ENCODE data around the gene DLX4.

Gene DLX4

DNA sequence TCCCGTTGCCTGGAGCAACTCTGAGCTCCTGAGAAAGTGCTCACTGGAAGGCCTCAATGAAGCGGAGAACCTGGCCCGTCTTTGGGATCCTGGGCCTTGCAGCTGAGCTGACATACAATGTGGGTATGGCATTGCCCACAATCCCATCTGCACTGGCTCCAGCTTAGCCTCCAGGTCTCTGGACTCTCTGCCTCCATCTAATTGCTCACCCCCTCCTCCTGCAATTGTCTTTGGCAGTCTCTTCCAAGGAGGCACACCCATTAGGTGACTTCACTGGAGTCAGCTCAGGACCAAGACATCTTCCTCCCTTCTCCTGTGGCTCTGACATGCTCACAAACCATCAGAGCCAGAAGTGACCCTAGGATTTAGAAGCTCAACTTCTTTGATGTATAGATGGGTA is 1.5 kb downstream of the DLX4 start:
- no peak for DNase-seq

- DNase-seq, result no peak
These were observed 2.3 kb downstream of the DLX4 start for GRCh38 chr17:49971199-49971847.

GRCh38 chr17:49971848-49972485 is 3.0 kb downstream of the DLX4 start:
- DNase-seq, result no peak

DNA sequence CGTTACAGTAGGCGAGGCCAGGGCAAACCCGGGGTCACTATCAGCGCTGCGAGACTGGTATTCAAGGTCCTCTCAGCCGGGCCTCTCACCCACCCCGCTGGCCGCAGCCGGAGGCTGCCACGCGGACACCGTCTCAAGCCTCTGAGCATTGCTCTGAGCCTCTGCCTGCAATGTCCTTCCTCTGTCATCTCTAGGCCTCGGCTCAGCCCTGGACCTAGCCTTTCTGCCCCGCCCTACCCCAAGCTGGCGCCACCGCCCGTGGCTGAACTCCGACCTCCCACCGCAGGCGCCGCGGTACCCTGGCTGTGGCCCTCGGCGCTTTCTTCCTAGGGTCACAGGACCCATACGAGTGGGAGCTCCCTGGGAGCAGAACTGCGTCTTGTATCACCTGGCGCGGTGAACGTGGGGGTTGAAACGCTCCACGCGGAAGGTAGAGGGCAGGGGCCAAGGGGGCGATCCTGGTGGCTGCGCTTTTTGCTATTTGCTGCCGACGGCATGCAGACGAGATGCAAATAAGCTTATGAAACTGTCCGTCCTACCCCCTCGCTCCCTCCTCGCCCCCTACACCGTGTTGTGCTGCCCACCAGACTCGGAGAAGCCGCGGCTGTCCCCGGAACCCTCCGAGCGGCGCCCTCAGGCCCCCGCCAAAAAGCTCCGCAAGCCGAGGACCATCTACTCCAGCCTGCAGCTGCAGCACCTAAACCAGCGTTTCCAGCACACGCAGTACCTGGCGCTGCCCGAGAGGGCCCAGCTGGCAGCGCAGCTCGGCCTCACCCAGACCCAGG is 3.7 kb downstream of the DLX4 start:
- no peak for DNase-seq

- DNase-seq, result no peak
These were observed 4.3 kb downstream of the DLX4 start for GRCh38 chr17:49973271-49973615.

GRCh38 chr17:49975531-49975930 is 6.5 kb downstream of the DLX4 start:
- no peak for DNase-seq

DNA sequence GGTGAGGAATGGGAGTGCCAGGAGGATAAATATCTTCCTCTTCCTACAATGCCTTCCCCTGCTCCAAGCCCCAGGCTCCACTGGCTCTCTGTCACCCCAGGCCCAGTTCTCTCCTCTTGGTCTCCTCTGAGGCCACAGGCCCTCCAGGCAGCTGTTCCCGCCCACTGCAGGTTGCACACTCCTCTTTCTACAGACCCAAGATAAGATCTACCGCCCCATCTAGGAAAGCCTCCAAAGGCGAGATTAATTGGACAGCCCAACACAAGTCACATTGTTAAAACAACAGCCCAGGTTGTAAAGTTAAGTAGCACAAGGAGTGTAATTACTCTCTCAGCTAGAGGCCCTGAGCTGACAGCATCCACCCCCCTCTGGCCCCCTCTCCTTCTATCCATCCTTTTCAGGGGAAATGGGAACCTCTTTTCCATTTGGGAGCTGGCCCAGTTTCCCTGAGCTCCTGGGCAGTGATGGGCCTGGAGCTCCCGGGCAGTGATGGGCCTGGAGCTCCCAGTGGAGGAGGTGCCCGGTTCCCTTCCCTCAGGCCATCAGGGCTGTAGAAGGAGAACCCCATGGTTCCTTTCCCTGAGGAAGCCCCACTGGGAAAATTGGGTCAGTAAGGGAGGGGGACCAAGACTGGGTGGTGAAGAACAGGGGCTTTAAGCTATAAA is 7.3 kb downstream of the DLX4 start:
- DNase-seq, result no peak

DNA sequence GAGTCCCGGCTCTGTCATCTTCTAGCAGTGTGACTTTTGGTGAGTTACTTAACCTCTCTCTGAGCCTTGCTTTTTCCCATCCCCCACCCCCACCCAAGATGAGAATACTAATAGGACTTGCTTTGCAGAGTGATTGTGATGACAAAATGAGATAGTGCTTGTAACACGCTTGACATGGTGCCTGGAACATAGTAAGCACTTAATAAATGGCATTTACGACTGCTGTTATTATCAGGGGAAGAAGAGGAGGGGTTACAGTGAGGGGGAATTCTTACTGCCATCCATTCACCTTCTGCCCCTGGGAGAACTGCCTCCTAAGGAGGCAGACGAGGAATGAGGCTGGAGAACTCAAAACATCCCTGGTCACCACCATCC is 7.8 kb downstream of the DLX4 start:
- DNase-seq, result no peak

GRCh38 chr17:49977463-49978389 is 8.7 kb downstream of the DLX4 start:
- no peak for DNase-seq

GRCh38 chr17:49978501-49978900 is 9.5 kb downstream of the DLX4 start:
- no peak for DNase-seq

GRCh38 chr17:49979748-49980479 is 10.9 kb downstream of the DLX4 start:
- no peak for DNase-seq

DNA sequence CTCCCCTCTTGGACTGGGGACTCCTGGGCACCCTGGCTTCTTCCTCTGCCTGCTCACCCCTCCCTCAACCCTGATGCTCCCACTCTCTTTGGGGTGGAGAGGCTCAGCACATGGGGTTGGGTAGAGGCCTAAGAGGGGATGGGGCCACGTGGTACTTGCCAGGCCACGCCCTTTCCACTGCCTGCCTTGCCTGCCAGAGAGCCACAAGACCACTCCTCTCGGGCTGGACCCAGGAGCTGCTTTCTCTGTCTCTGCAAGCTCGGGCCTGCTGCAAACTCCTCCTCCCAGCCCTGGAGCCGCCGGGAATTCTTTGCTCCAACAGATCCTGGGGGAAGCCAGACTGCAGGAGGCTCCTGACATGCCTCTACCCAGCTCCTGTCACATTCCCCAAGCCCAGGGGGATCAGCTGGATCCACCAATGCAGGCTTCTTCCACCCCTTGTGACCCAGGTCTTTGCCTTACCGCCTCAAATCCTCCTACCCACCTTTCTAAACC is 11.8 kb downstream of the DLX4 start:
- no peak for DNase-seq

- DNase-seq, result no peak
These were observed 15.3 kb downstream of the DLX4 start for GRCh38 chr17:49984283-49984682.

- no peak for DNase-seq
These were observed 15.8 kb downstream of the DLX4 start for GRCh38 chr17:49984776-49985175.

DNA sequence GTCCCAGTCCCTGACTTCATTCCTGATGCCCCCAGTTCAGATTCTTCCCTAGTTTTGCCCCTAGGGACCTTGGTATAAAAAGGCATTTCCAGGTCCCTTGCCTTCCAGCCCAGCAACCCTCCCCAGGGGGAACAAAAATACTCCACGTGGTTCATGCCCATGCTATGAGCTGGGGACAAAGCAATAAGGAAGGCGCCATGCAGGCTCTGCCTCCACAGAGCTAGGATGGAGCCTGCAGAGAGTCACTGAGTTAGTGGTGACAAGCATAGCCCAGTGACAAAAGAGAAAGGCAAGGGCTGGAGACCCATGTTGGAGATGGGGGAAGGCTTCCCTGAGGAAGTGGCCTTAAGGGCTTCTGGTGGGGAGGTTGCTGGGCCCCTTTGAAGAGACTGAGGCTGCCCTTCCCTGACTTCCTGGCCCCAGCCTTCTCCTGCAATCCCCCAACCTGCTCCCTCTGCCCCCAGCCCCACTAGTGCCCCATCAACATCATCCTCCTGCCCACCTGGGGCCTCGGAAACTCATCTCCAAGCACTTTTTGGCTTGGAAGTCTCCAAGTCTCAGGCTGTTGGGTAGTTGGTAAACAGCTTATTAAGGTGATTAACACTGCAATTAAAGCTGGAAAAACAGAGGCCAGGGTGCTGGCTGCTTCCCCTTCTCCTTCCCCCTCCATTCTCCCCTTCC is 16.5 kb downstream of the DLX4 start:
- DNase-seq, result no peak

DNA sequence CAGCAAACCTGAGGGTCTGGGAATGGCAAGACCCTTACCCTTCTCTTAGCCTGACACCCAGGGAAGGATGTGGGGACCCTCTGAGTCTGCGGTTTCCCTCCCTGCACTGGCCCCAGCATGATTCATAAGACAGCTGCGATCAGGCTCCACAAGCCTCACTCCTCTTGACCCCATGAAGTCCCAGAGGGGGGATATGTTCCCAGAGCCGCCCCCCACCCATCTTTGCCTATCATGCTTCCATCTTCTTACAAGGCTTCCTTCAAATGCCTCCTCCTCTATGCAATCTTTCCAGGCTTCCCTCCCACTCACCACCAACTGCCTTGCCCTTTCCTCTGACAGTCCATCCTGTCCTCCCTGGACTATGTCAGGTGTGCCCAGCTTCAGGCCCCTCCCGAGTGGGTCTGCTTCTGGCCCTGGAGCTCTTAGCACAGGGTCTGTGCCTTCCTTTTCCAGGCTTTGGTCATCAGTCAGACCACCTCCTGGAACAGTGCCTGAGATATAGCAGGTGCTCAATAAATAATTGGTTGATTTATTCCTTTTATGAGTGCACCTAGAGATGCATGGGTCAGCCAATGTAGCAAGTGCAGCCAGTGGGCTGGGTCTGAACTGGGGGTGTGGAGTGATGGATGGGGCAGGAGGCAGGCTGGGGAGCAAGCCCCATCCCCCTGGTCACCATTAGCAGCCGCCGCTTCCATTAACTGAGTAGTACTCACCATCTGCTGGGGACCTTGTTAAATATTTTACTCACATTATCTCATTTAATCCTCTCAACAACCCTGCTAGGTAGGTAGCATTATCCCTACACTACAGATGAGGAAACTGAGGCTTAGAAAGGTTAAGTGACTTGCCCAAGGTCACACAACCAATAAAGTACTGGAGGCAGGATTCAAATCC is 17.7 kb downstream of the DLX4 start:
- no peak for DNase-seq

DNA sequence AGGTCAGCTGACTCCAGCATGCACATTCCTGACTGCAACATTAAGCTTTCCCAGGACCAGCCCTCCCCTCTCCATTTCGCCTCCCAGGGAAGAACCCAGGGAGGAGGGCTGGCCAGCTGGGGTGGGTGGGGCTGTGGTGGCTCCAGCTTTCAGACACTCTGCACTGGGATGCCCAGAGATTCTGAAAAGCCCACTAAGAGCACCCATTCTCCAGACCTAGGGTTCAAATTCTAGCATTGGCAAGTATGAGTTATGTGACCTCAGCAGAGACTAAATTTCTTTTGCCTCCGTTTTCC is 18.2 kb downstream of the DLX4 start:
- DNase-seq, result no peak

GRCh38 chr17:49987681-49988441 is 18.9 kb downstream of the DLX4 start:
- no peak for DNase-seq

- no peak for DNase-seq
These were observed 20.5 kb downstream of the DLX4 start for GRCh38 chr17:49989518-49989880.

DNA sequence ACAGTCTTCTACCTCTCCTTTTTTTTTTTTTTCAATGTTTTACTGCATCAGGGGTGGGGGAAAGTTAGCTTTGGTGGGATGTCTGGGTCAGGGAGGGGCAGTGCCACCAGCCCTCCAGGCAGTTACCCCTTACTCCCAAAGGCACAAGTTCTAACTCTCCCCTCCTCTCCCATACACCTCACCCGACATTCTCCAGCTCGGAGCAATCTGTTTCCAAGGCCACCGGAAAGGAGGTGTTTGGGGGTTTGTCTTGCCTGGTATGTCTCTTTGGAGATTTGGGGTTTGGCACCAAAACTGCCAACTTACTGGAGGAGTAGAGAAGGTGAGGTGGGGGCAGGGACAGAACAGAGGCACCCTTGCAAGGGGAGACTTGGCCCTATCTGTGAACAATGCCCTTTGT is 21.3 kb downstream of the DLX4 start:
- DNase-seq, result no peak
